GM19463 (cell line): ENCODE data around the gene HINT2.

Experiments used
- ATAC-seq: cut with Tn5 transposase; IDR thresholded peaks from one replicate; pipeline ENCODE4 v1.9.1; 2021; ENCODE audit warnings: mild to moderate bottlenecking, moderate library complexity; ENCODE audit not compliant: unreplicated experiment

The HINT2 gene

GRCh38 chr9:35812025-35812602 is 2.7 kb downstream of the HINT2 start, which contains the start of gene SPAG8:
TSS of gene SPAG8 (minus strand) at chr9:35812262. CDS start at chr9:35812147, 115 bp downstream.
- peak; percentile 64 for ATAC-seq

- no peak for ATAC-seq
Observed at GRCh38 chr9:35811381-35812024, 3.3 kb downstream of the HINT2 start.

GRCh38 chr9:35810122-35810521 is 4.7 kb downstream of the HINT2 start:
- no peak for ATAC-seq

GRCh38 chr9:35808433-35808832 is 6.4 kb downstream of the HINT2 start:
- no peak for ATAC-seq

GRCh38 chr9:35806101-35806500 is 8.7 kb downstream of the HINT2 start:
- no peak for ATAC-seq

GRCh38 chr9:35801328-35802128 is 13.3 kb downstream of the HINT2 start:
- ATAC-seq = no peak

- ATAC-seq = no peak
Observed at GRCh38 chr9:35800530-35800929, 14.3 kb downstream of the HINT2 start.

- ATAC-seq = no peak
Observed at GRCh38 chr9:35798658-35799374, 16.0 kb downstream of the HINT2 start.

GRCh38 chr9:35797311-35798109 is 17.3 kb downstream of the HINT2 start:
- ATAC-seq = no peak

GRCh38 chr9:35795695-35796094 is 19.1 kb downstream of the HINT2 start:
- ATAC-seq = no peak

- ATAC-seq = no peak
Observed at GRCh38 chr9:35793461-35793860, 21.4 kb downstream of the HINT2 start.

- no peak for ATAC-seq
Observed at GRCh38 chr9:35792826-35793225, 22.0 kb downstream of the HINT2 start.

GRCh38 chr9:35792024-35792813 is 22.6 kb downstream of the HINT2 start:
- no peak for ATAC-seq

GRCh38 chr9:35791297-35791921 is 23.4 kb downstream of the HINT2 start, which contains the start of gene NPR2:
TSS of gene NPR2 (plus strand) at chr9:35791591. CDS start at chr9:35792409, 818 bp downstream.
- ATAC-seq = no peak

GRCh38 chr9:35790385-35791296 is 24.2 kb downstream of the HINT2 start:
- no peak for ATAC-seq

- no peak for ATAC-seq
Observed at GRCh38 chr9:35790025-35790384, 24.8 kb downstream of the HINT2 start.

- ATAC-seq = no peak
Observed at GRCh38 chr9:35789541-35789940, 25.3 kb downstream of the HINT2 start.

- ATAC-seq = no peak
Observed at GRCh38 chr9:35783418-35783817, 31.4 kb downstream of the HINT2 start.
